Keratinocyte (primary cell): ENCODE measurements around the gene ADGRD1. TPM values are rescaled to one million over a fixed set of nuclear protein-coding genes. Genes with fewer than 3 reads are reported as not detected.
A peak's percentile ranks its signal among the peaks of the same experiment; 100 is the strongest.

Source experiments
- DNase-seq: peaks from one replicate; pipeline ENCODE4 v3.0.0-alpha.2; 2011; ENCODE audit warnings: low read depth, missing footprints, low spot score
- FAIRE-seq: peaks from 2 replicates; lab custom pipeline; 2011; peaks lifted over from hg19 to GRCh38; lab: Jason Lieb, UNC
- H2AFZ ChIP-seq: 2 replicates; pipeline ENCODE4 v1.6.0; 2012; ENCODE audit warnings: low read length, control low read depth, inconsistent platforms; ENCODE audit not compliant: control insufficient read depth
- H3K27ac ChIP-seq: 2 replicates; pipeline ENCODE4 v1.5.1; 2011; ENCODE audit warnings: low read length; ENCODE audit not compliant: control insufficient read depth, insufficient read depth
- H3K27me3 ChIP-seq: 3 replicates; pipeline ENCODE4 v1.6.0; 2011; ENCODE audit warnings: low read length; ENCODE audit not compliant: control insufficient read depth, insufficient read depth; ENCODE audit errors: extremely low read depth
- H3K36me3 ChIP-seq, 2 experiments: 2 replicates in 1 of 2; 3 replicates in 1 of 2; pipeline ENCODE4 v1.5.1; 2011; ENCODE audit warnings: low read length in 2 of 2, mild to moderate bottlenecking in 1 of 2; ENCODE audit not compliant: control insufficient read depth in 2 of 2, insufficient read depth in 2 of 2; ENCODE audit errors: extremely low read depth in 1 of 2
- H3K4me1 ChIP-seq: 3 replicates; pipeline ENCODE4 v1.5.1; 2011; ENCODE audit warnings: low read length; ENCODE audit not compliant: control insufficient read depth, insufficient read depth; ENCODE audit errors: extremely low read depth
- H3K4me2 ChIP-seq: 3 replicates; pipeline ENCODE4 v1.6.0; 2011; ENCODE audit warnings: low read depth, low read length; ENCODE audit not compliant: control insufficient read depth, insufficient read depth; ENCODE audit errors: extremely low read depth
- H3K4me3 ChIP-seq, 3 experiments: fragments of 200-600 bp in 1 of 3; sonication (generic) in 1 of 3; 2 replicates in 2 of 3; 3 replicates in 1 of 3; pipeline ENCODE4 v1.5.1; 2011 to 2016; ENCODE audit warnings: low read length in 3 of 3, mild to moderate bottlenecking in 3 of 3, control low read depth in 2 of 3, inconsistent platforms in 1 of 3, low read depth in 1 of 3, mixed read lengths in 1 of 3, mixed run types in 1 of 3, moderate library complexity in 1 of 3; ENCODE audit not compliant: control insufficient read depth in 2 of 3, insufficient read depth in 2 of 3; ENCODE audit errors: extremely low read depth in 1 of 3
- H3K79me2 ChIP-seq: 2 replicates; pipeline ENCODE4 v1.6.0; 2012; ENCODE audit warnings: low read length; ENCODE audit not compliant: control insufficient read depth, insufficient read depth
- H3K9ac ChIP-seq: 3 replicates; pipeline ENCODE4 v1.6.0; 2011; ENCODE audit warnings: low read length; ENCODE audit not compliant: control insufficient read depth, insufficient read depth; ENCODE audit errors: extremely low read depth
- H3K9me1 ChIP-seq: 3 replicates; pipeline ENCODE4 v1.6.0; 2011; ENCODE audit warnings: low read length; ENCODE audit not compliant: control insufficient read depth, insufficient read depth; ENCODE audit errors: extremely low read depth
- H3K9me3 ChIP-seq: 2 replicates; pipeline ENCODE4 v1.5.1; 2012; ENCODE audit warnings: low read depth, low read length; ENCODE audit not compliant: control insufficient read depth
- H4K20me1 ChIP-seq: 3 replicates; pipeline ENCODE4 v1.6.0; 2011; ENCODE audit warnings: low read length; ENCODE audit not compliant: control insufficient read depth, insufficient read depth; ENCODE audit errors: extremely low read depth
- EZH2 ChIP-seq: IDR thresholded peaks from one replicate; pipeline ENCODE4 v1.6.1; 2012; ENCODE audit warnings: inconsistent platforms, mild to moderate bottlenecking, low read length, moderate library complexity
- dilution Hi-C: fragments of 300-500 bp; cut with MboI; formaldehyde crosslinking; loops from one replicate; pipeline ENCODE4 v1.7.0; 2020; ENCODE audit warnings: low sequenced_read_pairs; ENCODE audit not compliant: extremely low pct_ligation_motif_present
- polyA plus RNA-seq, 5 experiments: library from polyadenylated mRNA; depleted of rRNA in 3 of 5; stranded (reverse) in 3 of 5; stranded (forward) in 1 of 5; unstranded in 1 of 5; fragments of >200 nt; gene quantifications; 1 replicate in 1 of 5; 2 replicates in 3 of 5; 3 replicates in 1 of 5; pipeline versions ENCODE4 v1.2.1 to v1.2.3, GENCODE V29; 2011 to 2012; ENCODE audit warnings: missing spikeins in 2 of 5, low read depth in 1 of 5, low replicate concordance in 1 of 5
- TF ChIP-seq, protein P1 (sequence below), 3 experiments: IDR thresholded peaks in 1 of 3; conservative IDR thresholded peaks in 1 of 3; optimal IDR thresholded peaks in 1 of 3; 2 replicates in 2 of 3; 3 replicates in 1 of 3; pipeline versions ENCODE3 to v1.5.1; 2011; ENCODE audit warnings: low read length in 3 of 3, mild to moderate bottlenecking in 3 of 3, moderate library complexity in 2 of 3, control low read depth in 1 of 3, inconsistent platforms in 1 of 3; ENCODE audit not compliant: insufficient read depth in 2 of 3; ENCODE audit errors: extremely low read depth in 1 of 3

The ADGRD1 gene
- polyA plus RNA-seq, 1 donor (not counting 4 experiments of a cell fraction or from before 2014, with no cell fraction given), result not detected

DNA sequence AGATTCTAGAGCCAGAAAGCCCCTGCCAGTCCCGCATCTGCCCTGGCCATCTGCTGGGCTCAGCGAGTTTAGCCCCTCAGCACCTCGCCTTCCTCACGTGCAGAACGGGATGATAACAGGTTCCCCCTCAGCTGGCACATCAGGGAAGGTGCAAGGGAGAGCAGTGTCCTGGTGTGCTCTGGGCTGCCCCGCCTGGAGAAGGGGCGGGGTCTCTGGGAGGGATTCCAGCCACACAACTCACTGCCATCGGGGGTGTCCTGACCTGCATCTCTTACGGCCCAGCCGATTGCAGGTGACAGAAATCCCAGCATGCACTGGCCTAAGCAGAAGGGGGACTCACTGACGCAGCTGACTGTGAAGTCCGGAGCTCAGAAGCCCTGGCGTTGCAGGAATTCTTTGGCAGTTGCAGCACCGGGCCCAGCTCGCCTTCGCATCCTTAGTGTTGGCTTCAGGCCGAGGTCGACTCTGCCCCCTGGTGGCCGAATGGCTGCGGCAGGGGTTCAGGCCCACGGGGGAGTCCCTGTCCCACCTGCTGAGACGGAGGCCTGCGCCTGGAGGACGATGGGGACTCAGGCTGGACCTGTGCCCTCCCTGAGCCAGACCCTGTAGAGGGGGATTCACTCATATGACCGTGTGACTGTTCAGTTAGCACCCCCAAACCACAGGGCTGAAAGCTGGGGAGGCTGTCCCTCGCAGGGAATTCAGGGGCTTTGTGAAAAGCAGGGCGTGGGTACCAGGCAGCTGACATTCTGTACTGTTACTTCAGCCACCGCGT lies 178.6 kb downstream of the ADGRD1 start:
- no peaks in the 10 kb centered on the region for H3K9me1 ChIP-seq
- FAIRE-seq (no peak), DNase-seq (no peak)
- no peak overlapping the region for H3K9ac ChIP-seq
- no peaks in the 10 kb centered on the region for H3K79me2 ChIP-seq
- H3K4me1 ChIP-seq, result no peaks in the 10 kb centered on the region
- TF ChIP-seq EZH2, result no peak
- TF ChIP-seq, protein P1, sequence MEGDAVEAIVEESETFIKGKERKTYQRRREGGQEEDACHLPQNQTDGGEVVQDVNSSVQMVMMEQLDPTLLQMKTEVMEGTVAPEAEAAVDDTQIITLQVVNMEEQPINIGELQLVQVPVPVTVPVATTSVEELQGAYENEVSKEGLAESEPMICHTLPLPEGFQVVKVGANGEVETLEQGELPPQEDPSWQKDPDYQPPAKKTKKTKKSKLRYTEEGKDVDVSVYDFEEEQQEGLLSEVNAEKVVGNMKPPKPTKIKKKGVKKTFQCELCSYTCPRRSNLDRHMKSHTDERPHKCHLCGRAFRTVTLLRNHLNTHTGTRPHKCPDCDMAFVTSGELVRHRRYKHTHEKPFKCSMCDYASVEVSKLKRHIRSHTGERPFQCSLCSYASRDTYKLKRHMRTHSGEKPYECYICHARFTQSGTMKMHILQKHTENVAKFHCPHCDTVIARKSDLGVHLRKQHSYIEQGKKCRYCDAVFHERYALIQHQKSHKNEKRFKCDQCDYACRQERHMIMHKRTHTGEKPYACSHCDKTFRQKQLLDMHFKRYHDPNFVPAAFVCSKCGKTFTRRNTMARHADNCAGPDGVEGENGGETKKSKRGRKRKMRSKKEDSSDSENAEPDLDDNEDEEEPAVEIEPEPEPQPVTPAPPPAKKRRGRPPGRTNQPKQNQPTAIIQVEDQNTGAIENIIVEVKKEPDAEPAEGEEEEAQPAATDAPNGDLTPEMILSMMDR (optimal IDR thresholded peaks at IDR 0.05 in 1 of 3, IDR thresholded peaks at IDR 0.05 in 1 of 3, conservative IDR thresholded peaks at IDR 0.05 in 1 of 3; ENCODE audit: extremely low read depth in 1 of 3, insufficient read depth in 2 of 3, low read length in 3 of 3), result peak; percentile 51 to 74 (median 61)
- no peaks in the 10 kb centered on the region for H3K27me3 ChIP-seq
- H3K4me3 ChIP-seq, result no peak overlapping the region
- H3K27ac ChIP-seq, result no peak overlapping the region
- H3K9me3 ChIP-seq, result no peaks in the 10 kb centered on the region
- no peaks in the 10 kb centered on the region for H3K36me3 ChIP-seq
- dilution Hi-C loops, result no loop called here
- H2AFZ ChIP-seq, result no peak overlapping the region
- H4K20me1 ChIP-seq, result no peaks in the 10 kb centered on the region
- H3K4me2 ChIP-seq, result no peak overlapping the region

DNA sequence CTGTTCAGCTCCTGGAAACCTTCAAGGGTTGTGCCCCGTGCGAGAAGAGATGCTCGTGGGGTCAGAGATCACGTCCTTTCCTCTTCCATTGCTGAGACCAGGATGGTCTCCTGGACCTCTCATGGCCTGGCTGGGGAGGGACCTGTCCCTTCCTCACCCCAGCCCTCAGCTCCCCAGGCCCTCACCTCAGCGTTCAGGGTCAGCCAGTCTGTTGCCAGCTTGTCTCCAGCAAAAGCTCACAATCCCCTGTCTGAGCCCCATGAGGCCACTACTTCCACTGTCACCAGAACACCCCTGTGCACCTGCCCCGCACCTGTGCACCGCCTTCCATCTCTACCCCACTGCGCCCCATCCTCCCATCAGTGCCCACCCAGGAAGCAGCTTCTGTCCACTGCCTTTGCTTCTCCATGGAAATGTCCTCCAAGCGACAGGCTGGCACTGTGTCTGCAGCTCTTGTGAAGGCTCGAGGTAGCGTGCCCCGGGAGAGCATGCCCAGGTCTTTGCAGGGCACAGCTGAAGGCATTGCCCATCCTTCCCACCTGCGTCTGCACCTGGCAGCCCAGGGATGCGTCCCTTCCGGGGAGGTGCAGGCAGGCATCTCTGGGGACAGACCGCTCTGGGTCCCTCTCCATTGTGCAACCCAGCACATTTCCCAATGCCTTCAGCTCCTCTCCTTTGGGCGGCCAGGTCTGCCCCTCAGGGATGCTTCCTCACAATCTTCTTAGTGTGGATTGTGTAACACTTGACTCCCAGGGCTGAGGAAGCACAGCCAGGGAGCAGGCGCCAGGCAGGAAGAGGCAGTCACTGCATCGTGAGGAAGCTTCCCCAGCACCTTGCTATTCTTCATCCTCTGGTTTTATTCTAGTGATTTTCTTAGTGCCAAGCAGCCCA lies 179.6 kb downstream of the ADGRD1 start:
- FAIRE-seq (no peak), DNase-seq (no peak)
- H3K9me3 ChIP-seq, result no peaks in the 10 kb centered on the region
- H3K9me1 ChIP-seq, result no peaks in the 10 kb centered on the region
- H3K36me3 ChIP-seq, result no peaks in the 10 kb centered on the region
- H4K20me1 ChIP-seq, result no peaks in the 10 kb centered on the region
- no peaks in the 10 kb centered on the region for H3K79me2 ChIP-seq
- no peak overlapping the region for H3K4me2 ChIP-seq
- H3K27ac ChIP-seq, result no peak overlapping the region
- H3K27me3 ChIP-seq, result no peaks in the 10 kb centered on the region
- TF ChIP-seq EZH2, result no peak
- TF ChIP-seq, protein P1 (optimal IDR thresholded peaks at IDR 0.05 in 1 of 3, IDR thresholded peaks at IDR 0.05 in 1 of 3, conservative IDR thresholded peaks at IDR 0.05 in 1 of 3; ENCODE audit: extremely low read depth in 1 of 3, insufficient read depth in 2 of 3, low read length in 3 of 3), result no peak
- no peak overlapping the region for H3K4me3 ChIP-seq
- H3K9ac ChIP-seq, result no peak overlapping the region
- dilution Hi-C loops, result no loop called here
- H3K4me1 ChIP-seq, result no peaks in the 10 kb centered on the region
- no peak overlapping the region for H2AFZ ChIP-seq
